AG09309 (cell line): ENCODE results near the gene AAR2.

ENCODE experiments used
- DNase-seq: peaks from one replicate; pipeline ENCODE4 v3.0.0-alpha.2; 2010; ENCODE audit warnings: low read depth
- H3K4me3 ChIP-seq: 2 replicates; pipeline ENCODE4 v1.5.1; 2011; ENCODE audit warnings: mild to moderate bottlenecking, low read depth, low read length, moderate library complexity; ENCODE audit not compliant: control insufficient read depth
- CTCF ChIP-seq: IDR thresholded peaks from 2 replicates; pipeline ENCODE4 v1.5.1; 2011; ENCODE audit warnings: mild to moderate bottlenecking, low read depth, low read length, inconsistent platforms; ENCODE audit not compliant: insufficient read depth, control insufficient read depth; ENCODE audit errors: missing control alignments

Gene AAR2

GRCh38 chr20:36235892-36236785 is at the start of gene AAR2:
Gene AAR2, plus strand, starts transcription at chr20:36236478. Its CDS starts 3,391 bp downstream, at chr20:36239869.
- no peak for TF ChIP-seq CTCF
- DNase-seq = no peak
- H3K4me3 ChIP-seq = peak within 1 kb of the TSS; percentile 80

- no peak for DNase-seq
- H3K4me3 ChIP-seq = no peak overlapping the region
- no peak for TF ChIP-seq CTCF
Measured at GRCh38 chr20:36193977-36194712, 42.1 kb upstream of the AAR2 start.

GRCh38 chr20:36196676-36197075 is 39.6 kb upstream of the AAR2 start:
- no peak for TF ChIP-seq CTCF
- DNase-seq = no peak
- H3K4me3 ChIP-seq = no peak overlapping the region

GRCh38 chr20:36197271-36197670 is 39.0 kb upstream of the AAR2 start:
- no peak for DNase-seq
- no peak overlapping the region for H3K4me3 ChIP-seq
- no peak for TF ChIP-seq CTCF

GRCh38 chr20:36199345-36200257 is 36.7 kb upstream of the AAR2 start:
- TF ChIP-seq CTCF = peak; percentile 96

GRCh38 chr20:36200451-36200850 is 35.8 kb upstream of the AAR2 start:
- no peak for TF ChIP-seq CTCF
- no peak for DNase-seq

More at GRCh38 chr20:36199345-36200257, 36.7 kb upstream of the AAR2 start:
- peak; percentile 38 for DNase-seq
- no peak overlapping the region for H3K4me3 ChIP-seq

More at GRCh38 chr20:36200451-36200850, 35.8 kb upstream of the AAR2 start:
- no peak overlapping the region for H3K4me3 ChIP-seq
